ENCODE results near the gene ZNF782.
"Not testable (repeated sequence)": the region's sequence is repeated elsewhere in the genome, so short reads cannot be mapped to it uniquely, and the experiment has no call there.

DNA sequence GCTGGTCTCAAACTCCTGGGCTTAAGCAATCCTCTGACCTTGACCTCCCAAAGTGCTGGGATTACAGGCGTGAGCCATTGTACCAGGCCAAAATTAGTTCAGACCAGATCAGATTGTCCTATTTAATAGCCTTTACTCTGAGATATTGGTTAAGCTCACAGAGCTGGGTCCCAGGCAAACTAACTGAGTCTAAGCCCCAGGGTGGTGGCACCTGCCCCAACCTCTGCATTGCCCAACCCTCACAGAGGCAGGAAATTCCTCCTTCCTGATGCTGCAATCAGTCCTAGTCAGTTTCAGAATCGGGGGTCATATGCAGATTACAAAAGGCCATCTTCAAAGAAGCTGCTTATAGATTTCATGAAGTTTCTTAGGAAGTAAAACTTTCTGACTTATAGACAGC, 45.7 kb upstream of the ZNF782 start:
- TF ChIP-seq, protein P1, sequence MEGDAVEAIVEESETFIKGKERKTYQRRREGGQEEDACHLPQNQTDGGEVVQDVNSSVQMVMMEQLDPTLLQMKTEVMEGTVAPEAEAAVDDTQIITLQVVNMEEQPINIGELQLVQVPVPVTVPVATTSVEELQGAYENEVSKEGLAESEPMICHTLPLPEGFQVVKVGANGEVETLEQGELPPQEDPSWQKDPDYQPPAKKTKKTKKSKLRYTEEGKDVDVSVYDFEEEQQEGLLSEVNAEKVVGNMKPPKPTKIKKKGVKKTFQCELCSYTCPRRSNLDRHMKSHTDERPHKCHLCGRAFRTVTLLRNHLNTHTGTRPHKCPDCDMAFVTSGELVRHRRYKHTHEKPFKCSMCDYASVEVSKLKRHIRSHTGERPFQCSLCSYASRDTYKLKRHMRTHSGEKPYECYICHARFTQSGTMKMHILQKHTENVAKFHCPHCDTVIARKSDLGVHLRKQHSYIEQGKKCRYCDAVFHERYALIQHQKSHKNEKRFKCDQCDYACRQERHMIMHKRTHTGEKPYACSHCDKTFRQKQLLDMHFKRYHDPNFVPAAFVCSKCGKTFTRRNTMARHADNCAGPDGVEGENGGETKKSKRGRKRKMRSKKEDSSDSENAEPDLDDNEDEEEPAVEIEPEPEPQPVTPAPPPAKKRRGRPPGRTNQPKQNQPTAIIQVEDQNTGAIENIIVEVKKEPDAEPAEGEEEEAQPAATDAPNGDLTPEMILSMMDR (IDR thresholded peaks at IDR 0.05; ENCODE audit: low read length): not testable (repeated sequence)
- not testable (repeated sequence) for TF ChIP-seq EZH2 (IDR thresholded peaks at IDR 0.05; ENCODE audit: borderline replicate concordance, low read length)

All from OCI-LY1 (cell line).